Large intestine (tissue), 3 donors: ENCODE measurements around the gene CSTF2T. TPM values are rescaled to one million over a fixed set of nuclear protein-coding genes. Genes with fewer than 3 reads are reported as not detected.

Experiments
- DNase-seq, 2 donors: peaks; one replicate each; pipeline versions ENCODE4 v3.0.0 to v3.0.0-alpha.2; 2013
- H3K27ac ChIP-seq: one replicate; pipeline ENCODE4 v1.5.1; 2013; ENCODE audit warnings: low read length
- H3K27me3 ChIP-seq: 2 replicates; pipeline ENCODE4 v1.6.1; 2013; ENCODE audit warnings: low read length; ENCODE audit not compliant: control insufficient read depth, insufficient read depth
- H3K36me3 ChIP-seq: 2 replicates; pipeline ENCODE4 v1.6.1; 2013; ENCODE audit warnings: low read length; ENCODE audit not compliant: control insufficient read depth, insufficient read depth
- H3K4me1 ChIP-seq: one replicate; pipeline ENCODE4 v1.6.1; 2013; ENCODE audit warnings: low read length; ENCODE audit not compliant: control insufficient read depth, insufficient read depth
- H3K4me3 ChIP-seq: one replicate; pipeline ENCODE4 v1.5.1; 2013; ENCODE audit warnings: low read length
- H3K9me3 ChIP-seq: one replicate; pipeline ENCODE4 v1.6.1; 2013; ENCODE audit warnings: mild to moderate bottlenecking, low read depth, low read length, moderate library complexity; ENCODE audit not compliant: control insufficient read depth
- WGBS: methylation state at CpG from one replicate; pipeline ENCODE4 v1.1.5; 2013; ENCODE audit warnings: low lambda C conversion rate; ENCODE audit not compliant: insufficient coverage; 5-methylcytosine and 5-hydroxymethylcytosine counted together
- polyA plus RNA-seq: library from polyadenylated mRNA; unstranded; fragments of 120-200 nt; gene quantifications from one replicate; pipeline ENCODE4 v1.2.1, GENCODE V29; 2013

The CSTF2T gene
- polyA plus RNA-seq, 1 donor: 24.4 TPM

- 90% methylated on average over 2 of the region's 3 CpGs for WGBS
- Histone ChIP-seq H3K36me3 (no peaks in the 10 kb centered on the region), H3K4me3 (no peak overlapping the region), H3K9me3 (no peaks in the 10 kb centered on the region), H3K27me3 (no peaks in the 10 kb centered on the region), H3K4me1 (no peaks in the 10 kb centered on the region), H3K27ac (no peak overlapping the region)
- no peak for DNase-seq
These were observed 42.9 kb downstream of the CSTF2T start for GRCh38 chr10:51656503-51656902.

GRCh38 chr10:51654918-51655317 is 44.5 kb downstream of the CSTF2T start:
- H3K9me3 ChIP-seq: no peaks in the 10 kb centered on the region

GRCh38 chr10:51653025-51653424 is 46.4 kb downstream of the CSTF2T start:
- Histone ChIP-seq H3K27ac (no peak overlapping the region), H3K4me3 (no peak overlapping the region)
- DNase-seq: no peak

More at GRCh38 chr10:51654918-51655317, 44.5 kb downstream of the CSTF2T start:
- Histone ChIP-seq H3K27ac (no peak overlapping the region), H3K4me3 (no peak overlapping the region), H3K36me3 (no peaks in the 10 kb centered on the region), H3K27me3 (no peaks in the 10 kb centered on the region), H3K4me1 (no peaks in the 10 kb centered on the region)
- DNase-seq: no peak
- no CpG with 5 or more reads among the region's 1 CpG for WGBS

GRCh38 chr10:51651063-51651462 is 48.3 kb downstream of the CSTF2T start:
- Histone ChIP-seq H3K4me3 (no peak overlapping the region), H3K27ac (no peak overlapping the region), H3K9me3 (no peaks in the 10 kb centered on the region), H3K27me3 (no peaks in the 10 kb centered on the region), H3K36me3 (no peaks in the 10 kb centered on the region), H3K4me1 (no peaks in the 10 kb centered on the region)
- no CpG with 5 or more reads among the region's 1 CpG for WGBS
- DNase-seq: no peak

More at GRCh38 chr10:51653025-51653424, 46.4 kb downstream of the CSTF2T start:
- H3K27me3 ChIP-seq: no peaks in the 10 kb centered on the region
- H3K36me3 ChIP-seq: no peaks in the 10 kb centered on the region
- no peaks in the 10 kb centered on the region for H3K4me1 ChIP-seq
- H3K9me3 ChIP-seq: no peaks in the 10 kb centered on the region

GRCh38 chr10:51649064-51649463 is 50.3 kb downstream of the CSTF2T start:
- Histone ChIP-seq H3K27ac (no peak overlapping the region), H3K36me3 (no peaks in the 10 kb centered on the region), H3K27me3 (no peaks in the 10 kb centered on the region), H3K4me1 (no peaks in the 10 kb centered on the region), H3K4me3 (no peak overlapping the region), H3K9me3 (no peaks in the 10 kb centered on the region)
- DNase-seq: no peak
- 90% methylated on average over 3 of the region's 3 CpGs for WGBS
